Upper lobe of right lung (tissue), 1 donor: ENCODE measurements around the gene RTCA. TPM values are rescaled to one million over a fixed set of nuclear protein-coding genes. Genes with fewer than 3 reads are reported as not detected.
"Not testable (repeated sequence)": the region's sequence is repeated elsewhere in the genome, so short reads cannot be mapped to it uniquely, and the experiment has no call there.

Source experiments
- ATAC-seq: fragments of 200-7000 bp; cut with Tn5 transposase; one replicate; pipeline ENCODE4 v1.9.1; 2020; ENCODE audit warnings: mild to moderate bottlenecking, moderate library complexity
- DNase-seq: peaks from one replicate; pipeline ENCODE4 v3.0.0-alpha.2; 2020
- H3K27ac ChIP-seq: fragments of 200-600 bp; one replicate; pipeline ENCODE4 v1.8.0; 2022
- H3K27me3 ChIP-seq: fragments of 200-600 bp; one replicate; pipeline ENCODE4 v1.8.0; 2022; ENCODE audit warnings: mild to moderate bottlenecking
- H3K36me3 ChIP-seq: fragments of 200-600 bp; one replicate; pipeline ENCODE4 v1.8.0; 2022
- H3K4me1 ChIP-seq: fragments of 200-600 bp; one replicate; pipeline ENCODE4 v1.8.0; 2022
- H3K4me3 ChIP-seq: fragments of 200-600 bp; one replicate; pipeline ENCODE4 v1.8.0; 2022; ENCODE audit warnings: mild to moderate bottlenecking
- H3K9me3 ChIP-seq: fragments of 200-600 bp; one replicate; pipeline ENCODE4 v1.8.0; 2022
- intact Hi-C: fragments of 100-400 bp; cut with DNase I; formaldehyde crosslinking; loops from one replicate; pipeline ENCODE4 v1.11.0; 2022
- total RNA-seq: library from RNA; stranded (reverse); fragmentation: NEBNext Ultra II Directional; extraction: Animal tissue kit (Norgen Biotek cat#: 25700); gene quantifications from one replicate; pipeline ENCODE4 v1.2.1, GENCODE V29; 2021
- TF ChIP-seq, protein P1 (sequence below): fragments of 200-600 bp; IDR thresholded peaks from one replicate; pipeline ENCODE4 v1.8.0; 2022; ENCODE audit warnings: antibody characterized with exemption
- donor health status: DM: no; HTN: yes; CAD: no; lungs with severe emphysema.

RTCA gene
- total RNA-seq, 1 donor from 2014 or later = 27.7 TPM

DNA sequence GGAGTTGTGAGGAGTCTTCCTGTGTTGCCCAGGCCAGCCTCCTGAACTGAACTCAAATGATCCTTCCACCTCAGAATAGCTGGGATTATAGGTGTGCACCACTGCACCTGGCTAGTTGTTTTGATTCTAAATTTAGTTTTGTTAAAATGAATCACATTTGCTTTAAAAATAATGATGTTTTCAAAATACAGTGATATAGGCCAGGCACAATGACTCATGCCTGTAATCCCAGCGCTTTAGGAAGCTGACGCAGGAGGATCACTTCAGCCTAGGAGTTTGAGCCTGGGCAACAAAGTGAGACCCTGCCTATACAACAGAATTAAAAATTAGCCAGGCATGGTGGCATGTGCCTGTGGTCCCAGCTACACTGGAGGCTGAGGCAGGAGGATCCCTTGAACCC lies 24.3 kb downstream of the RTCA start:
- no peak for DNase-seq
- no peak overlapping the region for H3K4me3 ChIP-seq
- ATAC-seq = no peak
- H3K4me1 ChIP-seq = no peaks in the 10 kb centered on the region
- H3K27ac ChIP-seq = no peak overlapping the region
- H3K9me3 ChIP-seq = no peaks in the 10 kb centered on the region
- TF ChIP-seq, protein P1, sequence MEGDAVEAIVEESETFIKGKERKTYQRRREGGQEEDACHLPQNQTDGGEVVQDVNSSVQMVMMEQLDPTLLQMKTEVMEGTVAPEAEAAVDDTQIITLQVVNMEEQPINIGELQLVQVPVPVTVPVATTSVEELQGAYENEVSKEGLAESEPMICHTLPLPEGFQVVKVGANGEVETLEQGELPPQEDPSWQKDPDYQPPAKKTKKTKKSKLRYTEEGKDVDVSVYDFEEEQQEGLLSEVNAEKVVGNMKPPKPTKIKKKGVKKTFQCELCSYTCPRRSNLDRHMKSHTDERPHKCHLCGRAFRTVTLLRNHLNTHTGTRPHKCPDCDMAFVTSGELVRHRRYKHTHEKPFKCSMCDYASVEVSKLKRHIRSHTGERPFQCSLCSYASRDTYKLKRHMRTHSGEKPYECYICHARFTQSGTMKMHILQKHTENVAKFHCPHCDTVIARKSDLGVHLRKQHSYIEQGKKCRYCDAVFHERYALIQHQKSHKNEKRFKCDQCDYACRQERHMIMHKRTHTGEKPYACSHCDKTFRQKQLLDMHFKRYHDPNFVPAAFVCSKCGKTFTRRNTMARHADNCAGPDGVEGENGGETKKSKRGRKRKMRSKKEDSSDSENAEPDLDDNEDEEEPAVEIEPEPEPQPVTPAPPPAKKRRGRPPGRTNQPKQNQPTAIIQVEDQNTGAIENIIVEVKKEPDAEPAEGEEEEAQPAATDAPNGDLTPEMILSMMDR = no peak
- intact Hi-C loops = no loop called here
- H3K27me3 ChIP-seq = no peaks in the 10 kb centered on the region
- peaks cover 81% of the 10 kb centered on the region for H3K36me3 ChIP-seq

GRCh38 chr1:100292711-100293110 lies 26.7 kb downstream of the RTCA start:
- Histone ChIP-seq H3K27ac (no peak overlapping the region), H3K36me3 (peaks cover 57% of the 10 kb centered on the region), H3K4me3 (no peak overlapping the region), H3K27me3 (no peaks in the 10 kb centered on the region), H3K9me3 (no peaks in the 10 kb centered on the region), H3K4me1 (no peaks in the 10 kb centered on the region)
- TF ChIP-seq, protein P1 = no peak
- ATAC-seq (no peak), DNase-seq (no peak)
- intact Hi-C loops = no loop called here

- ATAC-seq = no peak
- H3K9me3 ChIP-seq = no peaks in the 10 kb centered on the region
- H3K27me3 ChIP-seq = no peaks in the 10 kb centered on the region
- no peak overlapping the region for H3K4me3 ChIP-seq
- H3K36me3 ChIP-seq = peaks cover 23% of the 10 kb centered on the region
- no peak for DNase-seq
- no peak overlapping the region for H3K27ac ChIP-seq
- no peaks in the 10 kb centered on the region for H3K4me1 ChIP-seq
- intact Hi-C loops = no loop called here
- TF ChIP-seq, protein P1 = no peak
These were observed 30.1 kb downstream of the RTCA start for GRCh38 chr1:100296140-100296539.

DNA sequence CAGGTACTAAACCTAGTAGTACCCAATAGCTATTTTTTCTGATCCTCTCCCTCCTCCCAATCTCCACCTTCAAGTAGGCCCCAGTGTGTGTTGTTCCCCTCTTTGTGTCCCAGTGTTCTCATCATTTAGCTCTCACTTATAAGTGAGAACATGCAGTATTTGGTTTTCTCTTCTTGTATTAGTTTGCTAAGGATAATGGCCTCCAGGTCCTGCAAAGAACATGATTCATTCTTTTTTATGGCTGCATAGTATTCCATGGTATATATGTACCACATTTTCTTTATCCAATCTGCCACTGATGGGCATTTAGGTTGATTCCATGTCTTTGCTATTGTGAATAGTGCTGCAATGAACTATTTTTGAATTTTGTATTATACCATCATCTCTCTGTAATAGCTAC lies 31.0 kb downstream of the RTCA start:
- not testable (repeated sequence) for H3K9me3 ChIP-seq

GRCh38 chr1:100298512-100298911 lies 32.5 kb downstream of the RTCA start:
- no peaks in the 10 kb centered on the region for H3K27me3 ChIP-seq
- intact Hi-C loops = no loop called here
- no peaks in the 10 kb centered on the region for H3K4me1 ChIP-seq
- TF ChIP-seq, protein P1 = no peak
- no peak overlapping the region for H3K27ac ChIP-seq
- peaks cover under 1% of the 10 kb centered on the region for H3K36me3 ChIP-seq
- DNase-seq = no peak
- H3K4me3 ChIP-seq = no peak overlapping the region
- no peak for ATAC-seq
- H3K9me3 ChIP-seq = no peaks in the 10 kb centered on the region

More for the DNA sequence above, 31.0 kb downstream of the RTCA start:
- H3K27ac ChIP-seq, ATAC-seq, intact Hi-C loops, H3K4me1 ChIP-seq, H3K4me3 ChIP-seq, DNase-seq, H3K27me3 ChIP-seq: not testable (repeated sequence)
- H3K36me3 ChIP-seq = peaks cover 15% of the 10 kb centered on the region

DNA sequence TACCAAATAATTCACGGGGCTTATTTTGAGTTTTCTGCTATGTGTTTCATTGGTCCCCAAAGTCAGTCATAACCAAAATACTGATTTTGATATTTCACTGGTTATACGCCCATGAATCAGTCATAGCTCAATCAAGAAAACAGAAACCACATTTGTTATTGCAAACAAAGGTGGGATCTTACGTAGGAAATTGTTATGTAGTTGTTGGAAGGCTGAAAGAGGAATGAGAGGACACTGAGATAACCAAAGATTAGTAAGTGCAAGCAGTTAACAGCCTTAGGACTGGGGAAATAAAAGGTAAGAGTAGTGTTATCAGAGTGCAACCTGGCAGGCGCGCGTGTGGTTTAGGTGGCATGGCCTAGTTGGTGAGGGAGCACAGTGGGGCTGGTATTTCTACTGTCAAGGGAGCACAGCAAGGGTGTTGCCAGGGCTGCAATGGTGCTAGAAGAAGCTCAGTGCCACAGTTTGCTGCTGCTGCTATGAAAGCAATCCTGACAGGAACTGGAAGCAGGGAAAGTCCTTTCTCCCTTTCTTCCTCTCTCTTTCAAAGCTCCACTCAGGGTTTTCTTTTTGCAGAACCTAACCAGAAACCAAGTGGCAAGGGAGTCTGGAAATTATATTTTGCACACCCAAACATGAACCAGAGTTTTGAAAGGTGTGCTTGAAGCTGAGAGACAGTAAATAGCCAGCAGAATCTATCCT lies 33.7 kb downstream of the RTCA start:
- Histone ChIP-seq H3K27ac (no peak overlapping the region), H3K4me3 (no peak overlapping the region), H3K27me3 (no peaks in the 10 kb centered on the region), H3K4me1 (no peaks in the 10 kb centered on the region), H3K36me3 (no peaks in the 10 kb centered on the region), H3K9me3 (no peaks in the 10 kb centered on the region)
- ATAC-seq = no peak
- intact Hi-C loops = no loop called here
- TF ChIP-seq, protein P1 = no peak
- DNase-seq = no peak
